HPDE6-E6E7 (cell line): ENCODE data around the gene KIR2DL3.
"Not testable (repeated sequence)": the region's sequence is repeated elsewhere in the genome, so short reads cannot be mapped to it uniquely, and the experiment has no call there.

Source experiments
- DNase-seq: peaks from one replicate; pipeline ENCODE4 v3.0.0; 2011; ENCODE audit warnings: missing footprints; ENCODE audit errors: extremely low spot score

KIR2DL3 gene

GRCh38 chr19:54741950-54742349 is 3.6 kb downstream of the KIR2DL3 start:
- DNase-seq: not testable (repeated sequence)

GRCh38 chr19:54744080-54744479 is 5.8 kb downstream of the KIR2DL3 start:
- not testable (repeated sequence) for DNase-seq

GRCh38 chr19:54747614-54748322 is 9.5 kb downstream of the KIR2DL3 start:
- DNase-seq: not testable (repeated sequence)

- DNase-seq: not testable (repeated sequence)
Observed at GRCh38 chr19:54750276-54750675, 12.0 kb downstream of the KIR2DL3 start.

- DNase-seq: not testable (repeated sequence)
Observed at GRCh38 chr19:54756204-54757110, 18.1 kb downstream of the KIR2DL3 start.

- DNase-seq: not testable (repeated sequence)
Observed at GRCh38 chr19:54758577-54758976, 20.3 kb downstream of the KIR2DL3 start.

GRCh38 chr19:54764219-54764618 is 25.9 kb downstream of the KIR2DL3 start:
- DNase-seq: not testable (repeated sequence)

GRCh38 chr19:54766464-54766863 is 28.2 kb downstream of the KIR2DL3 start:
- not testable (repeated sequence) for DNase-seq

GRCh38 chr19:54769646-54770045 is 31.3 kb downstream of the KIR2DL3 start, which contains the start of gene KIR2DL1:
TSS of gene KIR2DL1 (plus strand) at chr19:54769793. CDS start at chr19:54769851, 58 bp downstream.
- DNase-seq: not testable (repeated sequence)

- DNase-seq: not testable (repeated sequence)
Observed at GRCh38 chr19:54770511-54770910, 32.2 kb downstream of the KIR2DL3 start.

- DNase-seq: not testable (repeated sequence)
Observed at GRCh38 chr19:54771018-54771960, 33.0 kb downstream of the KIR2DL3 start.

- not testable (repeated sequence) for DNase-seq
Observed at GRCh38 chr19:54772666-54773065, 34.4 kb downstream of the KIR2DL3 start.

- DNase-seq: not testable (repeated sequence)
Observed at GRCh38 chr19:54775095-54775815, 36.9 kb downstream of the KIR2DL3 start.

- not testable (repeated sequence) for DNase-seq
Observed at GRCh38 chr19:54775830-54776229, 37.5 kb downstream of the KIR2DL3 start.

- not testable (repeated sequence) for DNase-seq
Observed at GRCh38 chr19:54777851-54778250, 39.5 kb downstream of the KIR2DL3 start.

- DNase-seq: not testable (repeated sequence)
Observed at GRCh38 chr19:54778896-54779295, 40.6 kb downstream of the KIR2DL3 start.

GRCh38 chr19:54782916-54783315 is 44.6 kb downstream of the KIR2DL3 start:
- DNase-seq: not testable (repeated sequence)

GRCh38 chr19:54786091-54786723 is 47.9 kb downstream of the KIR2DL3 start:
- DNase-seq: not testable (repeated sequence)

- not testable (repeated sequence) for DNase-seq
Observed at GRCh38 chr19:54788154-54788553, 49.8 kb downstream of the KIR2DL3 start.

- no peak for DNase-seq
Observed at GRCh38 chr19:54790711-54791110, 52.4 kb downstream of the KIR2DL3 start.
